Testis (tissue), 3 donors: ENCODE results near the gene UNC80. TPM values are rescaled to one million over a fixed set of nuclear protein-coding genes. Genes with fewer than 3 reads are reported as not detected.

ENCODE experiments used
- DNase-seq: peaks from one replicate; pipeline ENCODE4 v3.0.0-alpha.2; 2019
- H3K27ac ChIP-seq, 2 donors: fragments of 200-600 bp; sonication (generic); one replicate each; pipeline ENCODE4 v1.5.1; 2019
- H3K27me3 ChIP-seq: fragments of 200-600 bp; sonication (generic); one replicate; pipeline ENCODE4 v1.5.1; 2019
- H3K36me3 ChIP-seq: fragments of 200-600 bp; sonication (generic); one replicate; pipeline ENCODE4 v1.5.1; 2017; ENCODE audit warnings: low read depth; ENCODE audit errors: missing control alignments
- H3K4me1 ChIP-seq: fragments of 200-600 bp; sonication (generic); one replicate; pipeline ENCODE4 v1.5.1; 2019
- H3K4me3 ChIP-seq, 2 donors: fragments of 200-600 bp; sonication (generic); one replicate each; pipeline ENCODE4 v1.5.1; 2017 to 2019
- H3K9me3 ChIP-seq: fragments of 200-600 bp; sonication (generic); one replicate; pipeline ENCODE4 v1.5.1; 2017
- POLR2A ChIP-seq: fragments of 450-650 bp; IDR thresholded peaks from one replicate; pipeline ENCODE4 v1.6.1; 2017; ENCODE audit warnings: antibody characterized with exemption, mild to moderate bottlenecking, moderate library complexity
- WGBS, 2 donors: methylation state at CpG; one replicate each; pipeline ENCODE4 v1.1.5; 2018; 5-methylcytosine and 5-hydroxymethylcytosine counted together
- intact Hi-C: fragments of 100-400 bp; cut with DNase I; formaldehyde crosslinking; loops from one replicate; pipeline ENCODE4 v1.15.1; 2023; ENCODE audit warnings: low total_unique reads
- polyA plus RNA-seq: library from polyadenylated mRNA; stranded (reverse); fragments of 350-450 nt; fragmentation: Illumina TruSeq; extraction: RNeasy Lipid Tissue Mini Kit (QIAGEN cat#74804); gene quantifications from one replicate; pipeline ENCODE4 v1.2.3, GENCODE V29; 2014; ENCODE audit warnings: low read depth, low replicate concordance; ENCODE audit not compliant: insufficient read depth
- total RNA-seq, 2 donors: library from RNA; depleted of rRNA; stranded (reverse); fragments of >200 nt; gene quantifications; one replicate each; pipeline ENCODE4 v1.2.3, GENCODE V29; 2016
- TF ChIP-seq, protein P1 (sequence below), 3 experiments: fragments of 450-650 bp in 2 of 3; fragments of 200-600 bp in 1 of 3; sonication (generic) in 1 of 3; IDR thresholded peaks; one replicate each; pipeline ENCODE4 v1.5.1; 2016 to 2019; ENCODE audit warnings: antibody characterized with exemption in 3 of 3, mild to moderate bottlenecking in 2 of 3, moderate library complexity in 1 of 3

Gene UNC80
- total and polyA plus RNA-seq, 3 donors from 2014 or later = 8.2 to 46.1 (median 34.8) TPM

DNA sequence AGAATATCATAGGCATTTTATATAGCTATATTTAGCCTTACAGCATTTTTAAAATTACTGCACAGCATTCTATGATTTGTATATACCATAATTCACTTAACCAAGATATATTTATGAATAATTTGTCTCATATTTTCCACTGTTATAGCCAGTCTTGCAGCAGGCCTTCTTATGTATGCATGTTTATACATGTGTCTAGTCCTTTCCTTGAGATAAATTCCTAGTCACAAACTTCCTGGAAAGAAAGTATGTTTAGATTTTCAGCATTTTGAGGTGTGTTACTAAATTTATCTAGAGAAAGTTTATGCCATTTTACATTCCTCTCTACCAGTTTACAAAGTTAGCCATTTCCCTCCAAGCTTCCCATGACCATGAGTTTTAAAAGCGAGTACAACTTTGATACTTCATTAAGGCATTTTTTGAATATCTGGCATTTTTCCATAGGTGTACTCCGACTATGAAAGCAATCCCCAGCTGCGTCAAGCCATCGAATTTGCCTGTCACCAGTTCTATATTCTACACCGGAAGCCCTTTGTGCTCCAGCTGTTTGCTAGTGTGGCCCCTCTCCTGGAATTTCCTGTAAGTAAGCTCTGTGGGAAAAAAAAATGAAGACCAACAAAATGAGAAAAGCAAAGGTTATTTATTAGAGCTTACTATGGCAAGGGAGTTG lies 171.4 kb downstream of the UNC80 start:
- 69 to 75% methylated on average over 5 of the region's 5 CpGs for WGBS, 2 donors
- intact Hi-C loops = no loop called here
- Histone ChIP-seq H3K27ac (no peak overlapping the region), H3K9me3 (no peaks in the 10 kb centered on the region), H3K36me3 (no peaks in the 10 kb centered on the region), H3K4me1 (peaks cover 4% of the 10 kb centered on the region), H3K4me3 (no peak overlapping the region), H3K27me3 (no peaks in the 10 kb centered on the region)
- no peak for DNase-seq
- TF ChIP-seq POLR2A = no peak
- TF ChIP-seq, protein P1, sequence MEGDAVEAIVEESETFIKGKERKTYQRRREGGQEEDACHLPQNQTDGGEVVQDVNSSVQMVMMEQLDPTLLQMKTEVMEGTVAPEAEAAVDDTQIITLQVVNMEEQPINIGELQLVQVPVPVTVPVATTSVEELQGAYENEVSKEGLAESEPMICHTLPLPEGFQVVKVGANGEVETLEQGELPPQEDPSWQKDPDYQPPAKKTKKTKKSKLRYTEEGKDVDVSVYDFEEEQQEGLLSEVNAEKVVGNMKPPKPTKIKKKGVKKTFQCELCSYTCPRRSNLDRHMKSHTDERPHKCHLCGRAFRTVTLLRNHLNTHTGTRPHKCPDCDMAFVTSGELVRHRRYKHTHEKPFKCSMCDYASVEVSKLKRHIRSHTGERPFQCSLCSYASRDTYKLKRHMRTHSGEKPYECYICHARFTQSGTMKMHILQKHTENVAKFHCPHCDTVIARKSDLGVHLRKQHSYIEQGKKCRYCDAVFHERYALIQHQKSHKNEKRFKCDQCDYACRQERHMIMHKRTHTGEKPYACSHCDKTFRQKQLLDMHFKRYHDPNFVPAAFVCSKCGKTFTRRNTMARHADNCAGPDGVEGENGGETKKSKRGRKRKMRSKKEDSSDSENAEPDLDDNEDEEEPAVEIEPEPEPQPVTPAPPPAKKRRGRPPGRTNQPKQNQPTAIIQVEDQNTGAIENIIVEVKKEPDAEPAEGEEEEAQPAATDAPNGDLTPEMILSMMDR (IDR thresholded peaks at IDR 0.05) = no peak

DNA sequence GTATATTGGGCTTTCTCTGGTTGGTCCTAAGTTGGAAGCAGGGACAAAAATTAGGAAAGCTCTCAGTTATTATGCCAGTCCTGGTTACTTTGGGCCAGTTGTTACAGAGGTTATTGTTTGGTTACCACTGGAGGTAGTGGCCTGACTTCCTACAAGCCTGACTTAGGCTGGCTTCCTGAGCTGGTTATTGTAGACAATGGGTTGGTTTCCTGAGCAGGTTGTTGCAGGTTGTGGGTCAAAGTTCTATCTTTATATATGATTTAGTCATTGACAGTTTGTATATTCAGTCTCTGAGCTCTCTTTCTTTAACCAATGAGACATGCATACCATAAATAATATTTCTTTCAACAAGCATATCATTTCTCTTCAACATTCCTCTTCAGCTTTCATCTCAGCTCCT lies 172.1 kb downstream of the UNC80 start:
- Histone ChIP-seq H3K27me3 (no peaks in the 10 kb centered on the region), H3K4me1 (peaks cover 4% of the 10 kb centered on the region), H3K27ac (no peak overlapping the region), H3K4me3 (no peak overlapping the region), H3K36me3 (no peaks in the 10 kb centered on the region), H3K9me3 (no peaks in the 10 kb centered on the region)
- intact Hi-C loops = no loop called here
- TF ChIP-seq POLR2A = no peak
- TF ChIP-seq, protein P1 (IDR thresholded peaks at IDR 0.05) = no peak
- DNase-seq = no peak

DNA sequence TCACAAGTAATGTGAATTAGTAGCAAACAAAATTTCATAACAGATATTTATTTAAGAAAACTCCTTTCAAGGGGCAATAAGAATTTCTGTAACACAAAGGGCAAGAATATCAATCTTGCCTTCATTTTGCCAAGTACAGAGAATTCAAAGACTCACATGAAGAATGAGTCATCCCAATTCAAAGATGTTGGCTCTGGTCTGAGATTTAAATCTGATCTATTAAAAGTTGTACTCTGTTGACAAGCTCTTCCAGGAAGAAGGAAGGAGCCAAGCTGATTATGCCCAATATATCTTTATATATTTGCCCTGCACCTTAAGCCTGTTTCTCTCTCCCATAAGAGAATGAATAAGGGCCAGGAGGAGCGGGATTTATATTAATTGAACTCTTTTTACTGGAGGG lies 174.9 kb downstream of the UNC80 start:
- TF ChIP-seq, protein P1 (IDR thresholded peaks at IDR 0.05) = no peak
- TF ChIP-seq POLR2A = no peak
- no peak overlapping the region for H3K4me3 ChIP-seq
- intact Hi-C loops = no loop called here
- no peak overlapping the region for H3K27ac ChIP-seq
- H3K36me3 ChIP-seq = no peaks in the 10 kb centered on the region
- 84 to 90% methylated on average over 1 of the region's 1 CpG for WGBS, 2 donors
- H3K9me3 ChIP-seq = no peaks in the 10 kb centered on the region
- DNase-seq = no peak
- H3K4me1 ChIP-seq = no peaks in the 10 kb centered on the region
- no peaks in the 10 kb centered on the region for H3K27me3 ChIP-seq

DNA sequence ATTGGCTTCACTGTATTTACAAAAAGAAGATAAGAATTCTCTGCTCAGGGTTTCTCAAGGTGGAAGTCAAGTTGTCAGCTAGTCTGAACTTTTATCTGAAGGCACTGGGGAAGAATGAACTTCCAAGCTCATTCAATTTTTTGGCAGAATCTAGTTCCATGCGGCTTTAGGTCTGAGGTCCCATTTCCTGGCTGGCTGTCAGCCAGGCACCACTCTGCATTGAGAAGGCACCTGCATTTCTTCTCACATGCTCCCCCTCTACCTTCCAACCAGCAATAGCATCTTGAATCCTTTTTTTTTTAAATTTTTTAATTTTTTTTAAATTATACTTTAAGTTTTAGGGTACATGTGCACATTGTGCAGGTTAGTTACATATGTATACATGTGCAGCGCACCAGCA lies 184.6 kb downstream of the UNC80 start:
- no peak overlapping the region for H3K27ac ChIP-seq
- no peak for TF ChIP-seq POLR2A
- TF ChIP-seq, protein P1 (IDR thresholded peaks at IDR 0.05) = no peak
- H3K27me3 ChIP-seq = no peaks in the 10 kb centered on the region
- intact Hi-C loops = no loop called here
- 62 to 88% methylated on average over 2 of the region's 2 CpGs for WGBS, 2 donors
- no peaks in the 10 kb centered on the region for H3K36me3 ChIP-seq
- no peaks in the 10 kb centered on the region for H3K4me1 ChIP-seq
- no peaks in the 10 kb centered on the region for H3K9me3 ChIP-seq
- no peak for DNase-seq
- no peak overlapping the region for H3K4me3 ChIP-seq

DNA sequence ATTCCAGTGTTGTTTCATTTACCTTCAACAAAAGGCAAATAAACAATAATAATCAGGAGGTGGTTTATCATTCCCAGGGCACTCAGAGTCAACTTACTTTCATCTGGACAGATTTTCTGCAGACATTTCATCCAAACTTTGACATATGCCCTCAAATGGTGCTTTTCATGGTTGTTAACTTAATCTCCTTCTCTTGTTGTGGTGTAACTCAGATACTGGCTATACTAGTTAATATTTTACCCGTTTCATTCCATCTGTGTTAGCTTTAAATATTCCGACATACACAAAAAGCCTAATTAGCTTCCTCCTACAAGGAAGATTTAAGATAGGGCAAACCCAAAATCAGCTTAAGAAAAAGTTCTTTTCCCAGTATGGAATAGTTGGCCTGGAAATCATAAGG lies 186.4 kb downstream of the UNC80 start:
- Histone ChIP-seq H3K4me1 (no peaks in the 10 kb centered on the region), H3K27me3 (no peaks in the 10 kb centered on the region), H3K27ac (no peak overlapping the region), H3K9me3 (no peaks in the 10 kb centered on the region), H3K4me3 (no peak overlapping the region), H3K36me3 (no peaks in the 10 kb centered on the region)
- 79 to 86% methylated on average over 2 of the region's 2 CpGs for WGBS, 2 donors
- no peak for TF ChIP-seq POLR2A
- TF ChIP-seq, protein P1 (IDR thresholded peaks at IDR 0.05) = no peak
- DNase-seq = no peak
- intact Hi-C loops = no loop called here
